HepG2 (cell line): ENCODE measurements around the gene SPTSSA.

ENCODE experiments used
- HOXA5 ChIP-seq: sonication (generic); formaldehyde crosslinking; IDR thresholded peaks from 2 replicates; pipeline ENCODE4 v1.4.0; 2020; ENCODE audit warnings: missing genetic modification reagents
- REPIN1 ChIP-seq: sonication (generic); formaldehyde crosslinking; IDR thresholded peaks from 2 replicates; pipeline ENCODE4 v1.8.0; 2022; ENCODE audit warnings: missing genetic modification reagents, low read depth, mild to moderate bottlenecking, borderline replicate concordance
- TEAD3 ChIP-seq: optimal IDR thresholded peaks from 2 replicates; pipeline ENCODE3; 2016; ENCODE audit warnings: borderline replicate concordance
- ZNF558 ChIP-seq: sonication (generic); formaldehyde crosslinking; IDR thresholded peaks from 2 replicates; pipeline ENCODE4 v1.9.0; 2022; ENCODE audit warnings: mild to moderate bottlenecking, missing genetic modification reagents, borderline replicate concordance
- TF ChIP-seq, protein P1 (sequence below): sonication (generic); formaldehyde crosslinking; IDR thresholded peaks from 2 replicates; pipeline ENCODE4 v1.8.1; 2023; ENCODE audit warnings: missing genetic modification reagents, inconsistent platforms, borderline replicate concordance
- TF ChIP-seq, protein P2 (sequence below): sonication (generic); formaldehyde crosslinking; IDR thresholded peaks from 2 replicates; pipeline ENCODE4 v1.5.0; 2020; ENCODE audit warnings: mild to moderate bottlenecking, missing genetic modification reagents, moderate library complexity

DNA sequence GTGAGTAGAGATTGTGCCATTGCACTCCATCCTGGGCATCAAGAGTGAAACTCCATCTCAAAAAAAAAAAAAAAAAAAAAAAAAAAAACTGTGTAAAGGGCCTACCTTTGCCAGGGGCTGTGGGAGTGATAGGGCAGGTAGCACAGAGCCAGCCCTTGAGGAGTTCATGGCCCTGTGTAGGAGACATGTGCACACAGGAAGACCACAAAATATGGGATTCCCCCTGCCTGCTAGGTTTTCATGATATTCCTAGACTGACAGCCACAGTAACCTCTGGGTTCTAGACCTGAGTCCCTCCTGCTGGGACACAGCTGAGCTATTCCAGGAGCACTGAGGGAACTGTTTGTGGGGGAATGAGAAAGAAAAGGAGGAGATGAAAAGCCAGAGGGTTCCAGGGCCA lies 8.3 kb upstream of the SPTSSA start:
- TF ChIP-seq, protein P1, sequence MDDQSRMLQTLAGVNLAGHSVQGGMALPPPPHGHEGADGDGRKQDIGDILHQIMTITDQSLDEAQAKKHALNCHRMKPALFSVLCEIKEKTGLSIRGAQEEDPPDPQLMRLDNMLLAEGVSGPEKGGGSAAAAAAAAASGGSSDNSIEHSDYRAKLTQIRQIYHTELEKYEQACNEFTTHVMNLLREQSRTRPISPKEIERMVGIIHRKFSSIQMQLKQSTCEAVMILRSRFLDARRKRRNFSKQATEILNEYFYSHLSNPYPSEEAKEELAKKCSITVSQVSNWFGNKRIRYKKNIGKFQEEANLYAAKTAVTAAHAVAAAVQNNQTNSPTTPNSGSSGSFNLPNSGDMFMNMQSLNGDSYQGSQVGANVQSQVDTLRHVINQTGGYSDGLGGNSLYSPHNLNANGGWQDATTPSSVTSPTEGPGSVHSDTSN = no peak
- no peak for TF ChIP-seq ZNF558 (CRISPR knock-in tag)
- TF ChIP-seq REPIN1 (CRISPR knock-in tag) = no peak
- TF ChIP-seq TEAD3 (CRISPR knock-in tag) = no peak
- TF ChIP-seq HOXA5 = no peak
- TF ChIP-seq, protein P2, sequence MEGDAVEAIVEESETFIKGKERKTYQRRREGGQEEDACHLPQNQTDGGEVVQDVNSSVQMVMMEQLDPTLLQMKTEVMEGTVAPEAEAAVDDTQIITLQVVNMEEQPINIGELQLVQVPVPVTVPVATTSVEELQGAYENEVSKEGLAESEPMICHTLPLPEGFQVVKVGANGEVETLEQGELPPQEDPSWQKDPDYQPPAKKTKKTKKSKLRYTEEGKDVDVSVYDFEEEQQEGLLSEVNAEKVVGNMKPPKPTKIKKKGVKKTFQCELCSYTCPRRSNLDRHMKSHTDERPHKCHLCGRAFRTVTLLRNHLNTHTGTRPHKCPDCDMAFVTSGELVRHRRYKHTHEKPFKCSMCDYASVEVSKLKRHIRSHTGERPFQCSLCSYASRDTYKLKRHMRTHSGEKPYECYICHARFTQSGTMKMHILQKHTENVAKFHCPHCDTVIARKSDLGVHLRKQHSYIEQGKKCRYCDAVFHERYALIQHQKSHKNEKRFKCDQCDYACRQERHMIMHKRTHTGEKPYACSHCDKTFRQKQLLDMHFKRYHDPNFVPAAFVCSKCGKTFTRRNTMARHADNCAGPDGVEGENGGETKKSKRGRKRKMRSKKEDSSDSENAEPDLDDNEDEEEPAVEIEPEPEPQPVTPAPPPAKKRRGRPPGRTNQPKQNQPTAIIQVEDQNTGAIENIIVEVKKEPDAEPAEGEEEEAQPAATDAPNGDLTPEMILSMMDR (CRISPR knock-in tag) = no peak
